Measurements from ENCODE around the gene FAM163B.

FAM163B gene

GRCh38 chr9:133562611-133563290, 46.4 kb downstream of the FAM163B start:
- no peak for TF ChIP-seq CTCF (conservative IDR thresholded peaks at IDR 0.05; ENCODE audit: low read length)
- DNase-seq (ENCODE audit: low read depth) = no peak
- no peak overlapping the region for H3K4me3 ChIP-seq (ENCODE audit: low read length)

- no peak overlapping the region for H3K4me3 ChIP-seq (ENCODE audit: low read length)
- no peak for DNase-seq (ENCODE audit: low read depth)
- no peak for TF ChIP-seq CTCF (conservative IDR thresholded peaks at IDR 0.05; ENCODE audit: low read length)
Observed at GRCh38 chr9:133561976-133562554, 47.1 kb downstream of the FAM163B start.

- no peak overlapping the region for H3K4me3 ChIP-seq (ENCODE audit: low read length)
- DNase-seq (ENCODE audit: low read depth) = no peak
- TF ChIP-seq CTCF (conservative IDR thresholded peaks at IDR 0.05; ENCODE audit: low read length) = no peak
Observed at GRCh38 chr9:133560944-133561343, 48.2 kb downstream of the FAM163B start.

- no peak overlapping the region for H3K4me3 ChIP-seq (ENCODE audit: low read length)
- DNase-seq (ENCODE audit: low read depth) = no peak
- TF ChIP-seq CTCF (conservative IDR thresholded peaks at IDR 0.05; ENCODE audit: low read length) = no peak
Observed at GRCh38 chr9:133560311-133560710, 48.9 kb downstream of the FAM163B start.

GRCh38 chr9:133558191-133559126, 50.7 kb downstream of the FAM163B start:
- peak overlapping the region; percentile 24 for H3K4me3 ChIP-seq (ENCODE audit: low read length)

GRCh38 chr9:133557581-133557980, 51.6 kb downstream of the FAM163B start:
- DNase-seq (ENCODE audit: low read depth) = no peak
- no peak for TF ChIP-seq CTCF (conservative IDR thresholded peaks at IDR 0.05; ENCODE audit: low read length)
- no peak overlapping the region for H3K4me3 ChIP-seq (ENCODE audit: low read length)

More at GRCh38 chr9:133558191-133559126, 50.7 kb downstream of the FAM163B start:
- TF ChIP-seq CTCF (conservative IDR thresholded peaks at IDR 0.05; ENCODE audit: low read length) = no peak
- peak; percentile 79 for DNase-seq (ENCODE audit: low read depth)

Measured in AG10803 (cell line).